HCT116 (cell line): Measurements from ENCODE around the gene SIRPA. TPM values are rescaled to one million over a fixed set of nuclear protein-coding genes. Genes with fewer than 3 reads are reported as not detected.
A peak's percentile ranks its signal among the peaks of the same experiment; 100 is the strongest.

Source experiments
- ATAC-seq: fragments of 200-7000 bp; cut with Tn5 transposase; 2 replicates; pipeline ENCODE4 v1.9.1; 2020; ENCODE audit warnings: mild to moderate bottlenecking, moderate library complexity
- BruUV-seq: library from RNA; stranded (reverse); fragments of 400-500 nt; replicated peaks from 2 replicates; lab custom pipeline; 2021; lab: Mats Ljungman, UMichigan
- CTCF ChIA-PET: fragments of 300-600 bp; sonication (Branson Sonifier 250); formaldehyde crosslinking; loops from one replicate; lab custom pipeline; 2021; ENCODE audit warnings: antibody characterized with exemption; lab: Charles Lee
- POLR2A ChIA-PET: fragments of 300-600, 350-600 bp; sonication (Branson Sonifier 250); formaldehyde crosslinking; loops from one replicate; lab custom pipeline; 2021; ENCODE audit warnings: antibody characterized with exemption; lab: Charles Lee
- RAD21 ChIA-PET, 2 experiments: fragments of 300-600 bp; sonication (Branson Sonifier 250); formaldehyde crosslinking; loops; one replicate each; lab custom pipeline; 2023; ENCODE audit warnings: low total read pairs in 2 of 2; ENCODE audit not compliant: uncharacterized antibody in 2 of 2, unreplicated experiment in 2 of 2, low non-redundant PET in 1 of 2; lab: Charles Lee
- DNase-seq: peaks from one replicate; pipeline ENCODE4 v3.0.0-alpha.2; 2010; ENCODE audit warnings: low read depth, low spot score
- H2AFZ ChIP-seq: fragments of 200-600 bp; shearing (Covaris generic), sonication (generic); 2 replicates; pipeline ENCODE4 v1.6.1; 2017; ENCODE audit warnings: low read depth, mixed run types, mixed read lengths, antibody characterized with exemption, low read length; ENCODE audit not compliant: poor library complexity, severe bottlenecking
- H3K27ac ChIP-seq: 2 replicates; pipeline ENCODE4 v1.5.1; 2012; ENCODE audit warnings: low read depth, low read length
- H3K27me3 ChIP-seq: fragments of 200-600 bp; sonication (generic); 2 replicates; pipeline ENCODE4 v1.6.1; 2016; ENCODE audit warnings: mixed run types, low read length, mixed read lengths; ENCODE audit not compliant: insufficient read depth
- H3K36me3 ChIP-seq, 2 experiments: fragments of 200-500 bp in 1 of 2; fragments of 200-600 bp in 1 of 2; sonication (Bioruptor generic) in 1 of 2; sonication (generic) in 1 of 2; 2 replicates each; pipeline versions ENCODE4 v1.5.1 to v1.6.1; 2014 to 2016; ENCODE audit warnings: low read length in 2 of 2, inconsistent platforms in 1 of 2, mixed read lengths in 1 of 2, mixed run types in 1 of 2; ENCODE audit not compliant: insufficient read depth in 2 of 2, control insufficient read depth in 1 of 2
- H3K4me1 ChIP-seq, 2 experiments: fragments of 200-600 bp in 1 of 2; sonication (generic) in 1 of 2; 2 replicates each; pipeline versions ENCODE4 v1.5.1 to v1.6.1; 2012 to 2017; ENCODE audit warnings: low read length in 2 of 2, inconsistent platforms in 1 of 2, mild to moderate bottlenecking in 1 of 2, mixed read lengths in 1 of 2, mixed run types in 1 of 2, moderate library complexity in 1 of 2; ENCODE audit not compliant: insufficient read depth in 2 of 2, control insufficient read depth in 1 of 2
- H3K4me2 ChIP-seq: fragments of 200-600 bp; sonication (generic); 2 replicates; pipeline ENCODE4 v1.6.1; 2017; ENCODE audit warnings: mixed run types, low read length, mixed read lengths
- H3K4me3 ChIP-seq, 2 experiments: fragments of 200-600 bp in 1 of 2; sonication (generic) in 1 of 2; replicated peaks in 1 of 2; 2 replicates each; pipeline ENCODE4 v1.5.1; 2011 to 2016; ENCODE audit warnings: low read length in 2 of 2, control low read depth in 1 of 2, low read depth in 1 of 2, mild to moderate bottlenecking in 1 of 2, mixed read lengths in 1 of 2, mixed run types in 1 of 2
- H3K79me2 ChIP-seq: fragments of 200-600 bp; sonication (generic); 2 replicates; pipeline ENCODE4 v1.6.1; 2017; ENCODE audit warnings: mild to moderate bottlenecking, mixed run types, low read length, moderate library complexity, mixed read lengths; ENCODE audit not compliant: insufficient read depth
- H3K9ac ChIP-seq: fragments of 200-600 bp; sonication (generic); 2 replicates; pipeline ENCODE4 v1.6.1; 2016; ENCODE audit warnings: low read length, mixed read lengths
- H3K9me2 ChIP-seq: fragments of 200-600 bp; sonication (generic), shearing (Covaris generic); 2 replicates; pipeline ENCODE4 v1.6.1; 2017; ENCODE audit warnings: mixed run types, mild to moderate bottlenecking, moderate library complexity; ENCODE audit not compliant: insufficient read depth
- H3K9me3 ChIP-seq, 2 experiments: fragments of 200-500 bp in 1 of 2; fragments of 200-600 bp in 1 of 2; sonication (Bioruptor generic) in 1 of 2; sonication (generic) in 1 of 2; 2 replicates each; pipeline ENCODE4 v1.6.1; 2014 to 2017; ENCODE audit warnings: low read length in 2 of 2, mixed read lengths in 2 of 2, inconsistent platforms in 1 of 2, low read depth in 1 of 2, mild to moderate bottlenecking in 1 of 2, mixed run types in 1 of 2, moderate library complexity in 1 of 2; ENCODE audit not compliant: control insufficient read depth in 1 of 2, insufficient read depth in 1 of 2
- H4K20me1 ChIP-seq: fragments of 200-600 bp; sonication (generic), shearing (Covaris generic); 2 replicates; pipeline ENCODE4 v1.6.1; 2017; ENCODE audit warnings: mixed run types, mild to moderate bottlenecking, moderate library complexity; ENCODE audit not compliant: insufficient read depth
- EGR1 ChIP-seq: IDR thresholded peaks from 2 replicates; pipeline ENCODE4 v1.6.1; 2012; ENCODE audit warnings: low read depth
- ELF1 ChIP-seq: IDR thresholded peaks from 2 replicates; pipeline ENCODE4 v1.6.1; 2012; ENCODE audit warnings: low read depth, borderline replicate concordance
- EZH2 ChIP-seq: fragments of 200-600 bp; sonication (generic); IDR thresholded peaks from 2 replicates; pipeline ENCODE4 v1.6.1; 2017; ENCODE audit warnings: antibody characterized with exemption, mixed run types
- EZH2phosphoT487 ChIP-seq: fragments of 200-600 bp; IDR thresholded peaks from 2 replicates; pipeline ENCODE4 v1.6.1; 2018; ENCODE audit warnings: antibody characterized with exemption, borderline replicate concordance
- FOSL1 ChIP-seq: IDR thresholded peaks from 2 replicates; pipeline ENCODE4 v1.6.1; 2012; ENCODE audit warnings: low read depth
- MAX ChIP-seq: IDR thresholded peaks from 2 replicates; pipeline ENCODE4 v1.6.1; 2012
- POLR2AphosphoS5 ChIP-seq: IDR thresholded peaks from 2 replicates; pipeline ENCODE4 v1.6.1; 2011; ENCODE audit warnings: mild to moderate bottlenecking, low read depth, low read length, moderate library complexity
- SRF ChIP-seq: IDR thresholded peaks from 2 replicates; pipeline ENCODE4 v1.6.1; 2012; ENCODE audit warnings: low read depth
- YY1 ChIP-seq: IDR thresholded peaks from 2 replicates; pipeline ENCODE4 v1.6.1; 2011; ENCODE audit warnings: low read length, low read depth, moderate library complexity, mild to moderate bottlenecking; ENCODE audit not compliant: insufficient replicate concordance; ENCODE audit errors: extremely low read depth
- ZBTB33 ChIP-seq: IDR thresholded peaks from 2 replicates; pipeline ENCODE4 v1.6.1; 2011; ENCODE audit warnings: mild to moderate bottlenecking, low read length, moderate library complexity; ENCODE audit not compliant: insufficient replicate concordance; ENCODE audit errors: extremely low read depth
- ZFX ChIP-seq: fragments of 450-650 bp; IDR thresholded peaks from 2 replicates; pipeline ENCODE4 v1.6.1; 2017
- intact Hi-C: fragments of 100-400 bp; cut with micrococcal nuclease; formaldehyde crosslinking; loops from 2 replicates; pipeline ENCODE4 v1.10.0; 2022
- total RNA-seq: library from RNA; stranded (reverse); gene quantifications from one replicate; pipeline ENCODE4 v1.2.1, GENCODE V29; 2021; ENCODE audit not compliant: unreplicated experiment

Gene SIRPA
- total RNA-seq, 1 experiment from 2014 or later: 15.3 TPM

- Histone ChIP-seq H3K36me3 (no peaks in the 10 kb centered on the region), H3K4me1 (no peaks in the 10 kb centered on the region), H3K79me2 (no peaks in the 10 kb centered on the region), H3K27me3 (no peaks in the 10 kb centered on the region), H3K27ac (no peak overlapping the region), H3K9me3 (no peaks in the 10 kb centered on the region), H4K20me1 (no peaks in the 10 kb centered on the region), H2AFZ (no peak overlapping the region), H3K9ac (no peak overlapping the region), H3K9me2 (no peaks in the 10 kb centered on the region), H3K4me2 (no peak overlapping the region), H3K4me3 (no peak overlapping the region)
- ChIA-PET RAD21 (no interaction called here), POLR2A (no interaction called here), CTCF (no interaction called here)
- BruUV-seq: no TSS peak
- TF ChIP-seq EGR1: no peak
- no peak for TF ChIP-seq EZH2phosphoT487
- no peak for TF ChIP-seq MAX
- TF ChIP-seq SRF: no peak
- no peak for TF ChIP-seq EZH2
- TF ChIP-seq POLR2AphosphoS5: no peak
- TF ChIP-seq ZFX: no peak
- TF ChIP-seq FOSL1: no peak
- no peak for TF ChIP-seq ELF1
- no peak for TF ChIP-seq YY1
- no peak for TF ChIP-seq ZBTB33
- ATAC-seq (peak; percentile 54), DNase-seq (no peak)
- intact Hi-C loops: no loop called here
These were observed 49.3 kb downstream of the SIRPA start for GRCh38 chr20:1944345-1945091.
